Transverse colon (tissue), 4 donors: ENCODE results near the gene PHF5A.
"Not testable (repeated sequence)": the region's sequence is repeated elsewhere in the genome, so short reads cannot be mapped to it uniquely, and the experiment has no call there.

Experiments
- POLR2A ChIP-seq: fragments of 450-650 bp; IDR thresholded peaks from one replicate; pipeline ENCODE4 v1.6.1; 2016; ENCODE audit warnings: antibody characterized with exemption, mild to moderate bottlenecking, moderate library complexity
- POLR2AphosphoS5 ChIP-seq, 3 donors: sonication (generic); formaldehyde crosslinking; IDR thresholded peaks; one replicate each; pipeline ENCODE4 v1.6.1; 2016; ENCODE audit warnings: antibody characterized with exemption in 3 of 3
- TF ChIP-seq, protein P1 (sequence below), 5 experiments: fragments of 200-600 bp in 3 of 5; fragments of 450-650 bp in 2 of 5; sonication (generic) in 3 of 5; IDR thresholded peaks; 1 replicate in 2 of 5; 2 replicates in 3 of 5; pipeline ENCODE4 v1.5.1; 2016 to 2017; ENCODE audit warnings: antibody characterized with exemption in 5 of 5, inconsistent platforms in 3 of 5, mild to moderate bottlenecking in 2 of 5, moderate library complexity in 1 of 5

DNA sequence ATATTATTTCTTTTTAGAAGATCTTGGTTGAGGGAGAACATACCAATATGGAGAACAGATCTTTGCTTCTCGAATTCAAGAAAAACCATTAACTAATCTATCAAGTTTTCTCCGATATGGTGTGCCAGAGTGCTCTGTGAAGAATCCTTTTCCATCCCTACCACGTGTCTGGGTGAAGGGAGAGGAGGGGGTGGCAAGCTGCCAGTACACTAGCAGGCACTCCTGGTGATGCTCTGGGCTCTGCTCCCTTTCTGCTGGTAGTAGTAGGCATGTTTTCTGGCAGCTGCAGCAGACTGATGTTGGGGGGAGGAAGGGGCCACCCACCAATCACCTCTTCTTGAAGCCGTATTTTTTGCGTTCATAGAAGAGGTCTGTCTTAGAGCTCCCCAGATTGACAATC is 8.4 kb downstream of the PHF5A start:
- TF ChIP-seq, protein P1, sequence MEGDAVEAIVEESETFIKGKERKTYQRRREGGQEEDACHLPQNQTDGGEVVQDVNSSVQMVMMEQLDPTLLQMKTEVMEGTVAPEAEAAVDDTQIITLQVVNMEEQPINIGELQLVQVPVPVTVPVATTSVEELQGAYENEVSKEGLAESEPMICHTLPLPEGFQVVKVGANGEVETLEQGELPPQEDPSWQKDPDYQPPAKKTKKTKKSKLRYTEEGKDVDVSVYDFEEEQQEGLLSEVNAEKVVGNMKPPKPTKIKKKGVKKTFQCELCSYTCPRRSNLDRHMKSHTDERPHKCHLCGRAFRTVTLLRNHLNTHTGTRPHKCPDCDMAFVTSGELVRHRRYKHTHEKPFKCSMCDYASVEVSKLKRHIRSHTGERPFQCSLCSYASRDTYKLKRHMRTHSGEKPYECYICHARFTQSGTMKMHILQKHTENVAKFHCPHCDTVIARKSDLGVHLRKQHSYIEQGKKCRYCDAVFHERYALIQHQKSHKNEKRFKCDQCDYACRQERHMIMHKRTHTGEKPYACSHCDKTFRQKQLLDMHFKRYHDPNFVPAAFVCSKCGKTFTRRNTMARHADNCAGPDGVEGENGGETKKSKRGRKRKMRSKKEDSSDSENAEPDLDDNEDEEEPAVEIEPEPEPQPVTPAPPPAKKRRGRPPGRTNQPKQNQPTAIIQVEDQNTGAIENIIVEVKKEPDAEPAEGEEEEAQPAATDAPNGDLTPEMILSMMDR (IDR thresholded peaks at IDR 0.05) = not testable (repeated sequence)
- TF ChIP-seq POLR2A; POLR2AphosphoS5 (IDR thresholded peaks at IDR 0.05): not testable (repeated sequence)
